ENCODE data around the gene WDFY4.

Gene WDFY4

DNA sequence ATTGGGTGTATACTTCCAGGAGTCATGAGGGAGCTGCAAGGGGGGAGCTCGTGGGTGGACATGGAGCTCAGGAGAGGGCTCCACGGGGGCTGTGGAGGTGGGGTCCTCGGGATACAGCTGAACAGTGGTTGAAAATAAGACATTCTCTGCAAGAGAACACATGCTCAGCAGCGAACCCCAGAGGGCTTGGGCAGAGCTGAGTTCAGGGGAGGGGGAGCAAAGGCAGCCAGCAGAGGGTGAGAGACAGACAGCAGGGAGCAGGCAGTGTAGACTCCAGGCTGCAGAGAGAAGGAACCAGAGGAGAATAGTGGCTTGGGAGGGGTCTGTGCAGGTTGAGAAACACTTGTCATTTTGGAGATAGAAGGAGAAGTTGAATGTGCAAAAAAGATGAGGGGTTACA is 327.9 kb downstream of the WDFY4 start:
- no peak for DNase-seq (ENCODE audit: low read depth, low spot score)

DNA sequence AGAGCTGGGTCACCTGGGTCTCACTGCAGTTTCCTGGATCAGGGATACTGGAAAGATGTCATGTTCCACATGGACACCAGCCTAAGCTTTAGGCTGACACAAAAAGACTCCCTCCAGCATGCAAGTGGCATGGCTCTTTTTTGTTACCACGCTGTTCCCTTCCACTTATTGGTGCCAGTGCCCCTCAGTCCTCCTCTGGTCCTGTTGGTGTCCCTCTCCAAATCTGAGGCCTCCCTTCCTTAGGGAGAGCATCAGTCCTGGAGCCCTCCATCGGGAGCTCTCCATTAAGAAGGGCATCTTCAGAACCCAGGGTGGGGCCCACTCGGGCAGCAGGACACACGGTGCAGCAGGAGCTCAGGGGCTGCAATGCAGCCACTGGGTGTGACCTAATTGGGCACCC is 331.0 kb downstream of the WDFY4 start:
- DNase-seq (ENCODE audit: low read depth, low spot score): no peak

DNA sequence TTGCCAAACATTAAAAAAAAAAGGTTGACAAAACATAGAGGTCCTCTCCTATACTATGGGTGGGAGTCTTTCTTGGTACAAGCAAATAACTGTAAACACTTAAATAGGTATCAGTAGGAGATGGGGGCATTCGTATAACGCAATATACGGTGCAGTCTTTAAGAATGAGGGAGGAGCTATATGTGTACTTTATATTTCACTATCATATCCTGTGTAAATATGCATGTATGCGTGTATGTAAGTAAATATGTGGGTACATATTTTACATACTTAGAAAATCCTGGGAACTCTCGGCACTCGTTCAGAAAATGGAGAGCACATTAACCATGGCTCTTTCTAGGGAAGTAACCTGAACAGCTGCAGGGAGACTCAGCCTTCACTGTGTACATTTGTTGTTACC is 337.0 kb downstream of the WDFY4 start:
- DNase-seq (ENCODE audit: low read depth, low spot score): no peak

DNA sequence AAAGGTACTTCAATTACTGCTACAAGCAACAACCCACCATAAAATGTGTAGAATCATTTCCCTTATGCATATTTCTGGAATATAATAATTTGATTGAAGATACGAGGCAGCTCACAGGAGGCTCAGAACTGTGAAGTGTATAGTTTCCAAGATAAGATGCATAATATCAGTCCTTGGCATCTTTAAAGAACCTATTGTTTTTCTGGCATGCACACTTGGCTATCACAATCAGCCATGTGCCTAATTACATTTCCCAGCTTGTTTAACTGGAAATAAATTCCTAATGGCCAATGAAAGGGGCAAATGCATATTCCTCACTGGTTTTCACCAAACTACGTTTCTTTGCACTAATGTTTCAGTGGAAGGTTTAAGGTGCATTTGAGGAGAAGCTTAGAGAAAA is 338.4 kb downstream of the WDFY4 start:
- no peak for DNase-seq (ENCODE audit: low read depth, low spot score)

DNA sequence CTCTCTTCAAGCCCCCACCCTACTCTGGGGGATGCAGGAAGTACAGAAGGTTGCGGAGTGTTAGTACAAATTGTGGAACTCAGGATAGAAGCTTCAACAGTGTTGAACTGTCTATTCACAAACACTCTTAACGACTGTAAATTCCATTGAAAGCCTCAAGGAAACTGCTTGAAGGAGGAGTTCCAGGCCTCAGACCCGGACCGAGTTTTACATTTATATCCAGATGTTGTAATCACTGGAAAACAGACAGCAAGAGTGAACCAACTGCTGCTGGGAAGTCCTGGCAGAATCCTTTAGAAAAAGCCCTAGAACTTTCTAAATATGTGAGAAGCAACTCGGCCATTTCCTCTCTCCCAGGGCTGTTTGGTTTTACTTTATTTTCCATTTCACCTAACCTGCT is 339.1 kb downstream of the WDFY4 start:
- DNase-seq (ENCODE audit: low read depth, low spot score): no peak

DNA sequence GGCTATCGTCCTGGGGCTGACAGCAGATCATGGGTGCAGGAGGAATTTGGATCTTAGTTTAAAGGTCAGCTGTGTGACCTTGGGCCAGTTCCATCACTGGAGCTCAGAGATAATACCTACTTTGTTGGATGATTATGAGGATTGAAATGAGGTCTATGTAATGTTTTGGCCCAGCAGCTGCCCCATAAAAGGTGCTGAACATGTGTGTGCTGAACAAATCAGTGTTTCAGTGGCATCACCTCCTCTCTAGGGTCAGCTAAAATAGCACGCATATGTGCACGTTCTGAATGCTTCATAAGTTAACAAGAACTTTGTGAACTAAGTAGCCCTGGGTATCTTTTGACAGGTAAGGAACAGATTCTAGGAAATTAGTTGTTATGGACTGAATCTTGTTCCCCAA is 339.8 kb downstream of the WDFY4 start:
- DNase-seq (ENCODE audit: low read depth, low spot score): no peak

DNA sequence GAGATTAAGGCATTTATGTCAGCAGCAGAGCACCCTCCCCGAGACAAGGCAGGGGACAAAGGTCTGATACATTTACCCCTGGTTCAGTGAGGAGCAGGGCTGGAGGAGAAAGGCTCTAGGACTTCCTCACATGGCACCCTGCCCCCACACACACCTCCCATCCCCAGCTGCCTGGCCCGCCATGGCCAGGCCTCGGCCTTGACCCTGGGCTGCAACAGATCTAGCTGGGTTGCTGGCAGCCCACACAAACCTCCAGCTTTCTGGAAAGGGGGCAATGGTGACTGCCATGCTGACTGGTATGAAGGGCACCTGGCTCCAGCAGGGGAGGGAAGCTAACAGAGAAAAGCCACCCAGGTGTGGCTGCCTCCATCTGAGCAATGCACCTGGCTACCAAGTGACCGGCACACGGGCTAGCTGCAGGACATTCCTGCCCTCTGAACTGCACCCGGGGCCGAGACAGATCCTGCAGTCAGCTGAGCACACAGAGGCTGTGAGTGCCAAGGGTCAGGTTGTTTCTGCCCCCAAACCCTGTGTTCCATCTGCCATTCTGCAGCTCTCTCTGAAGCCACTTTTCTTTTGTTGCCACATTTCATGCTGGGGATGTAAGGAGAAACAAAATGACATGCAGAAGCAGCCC is 340.8 kb downstream of the WDFY4 start:
- no peak for DNase-seq (ENCODE audit: low read depth, low spot score)

DNA sequence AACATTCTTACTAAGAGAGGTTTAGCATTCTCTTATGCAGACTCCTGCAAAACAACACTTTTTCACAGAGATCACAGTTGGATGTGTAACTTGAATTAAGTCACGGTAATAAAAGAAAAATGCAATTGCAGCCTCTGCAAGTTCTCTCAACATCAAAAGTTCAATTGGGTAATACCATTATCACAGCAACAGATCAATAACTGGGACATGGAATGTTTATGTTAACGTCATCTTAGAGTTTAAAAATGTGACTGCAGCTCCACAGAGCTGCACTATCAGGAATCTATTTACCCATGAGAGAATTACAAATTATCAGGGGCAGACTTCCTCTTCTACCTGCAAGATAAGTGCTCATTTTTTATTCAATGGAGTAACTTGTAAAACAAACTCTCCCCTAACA is 344.0 kb downstream of the WDFY4 start:
- no peak for DNase-seq (ENCODE audit: low read depth, low spot score)

DNA sequence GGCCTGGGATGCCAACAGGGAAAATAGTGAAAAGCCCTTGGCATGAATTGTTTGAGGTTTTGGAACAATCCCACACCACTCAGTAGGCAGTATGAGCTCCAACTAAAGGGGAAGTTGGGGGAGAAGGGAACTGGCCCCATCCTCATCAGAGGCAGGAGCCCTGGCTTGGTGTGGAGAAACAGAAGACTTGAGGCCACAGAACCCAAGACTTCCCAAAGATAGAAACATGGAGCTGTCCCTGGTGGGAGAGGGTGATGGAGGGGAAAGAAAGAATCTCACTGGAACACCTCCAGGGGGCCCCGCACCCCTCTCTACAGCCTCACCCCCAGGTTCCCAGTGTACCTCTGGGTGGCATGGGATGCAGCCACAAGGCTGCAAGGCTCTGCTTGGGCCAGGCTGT is 345.0 kb downstream of the WDFY4 start:
- no peak for DNase-seq (ENCODE audit: low read depth, low spot score)
